ENCODE data around the gene TRPM3. TPM values are rescaled to one million over a fixed set of nuclear protein-coding genes. Genes with fewer than 3 reads are reported as not detected.

Gene TRPM3
- total RNA-seq, 1 donor from 2014 or later, result 0.25 TPM

DNA sequence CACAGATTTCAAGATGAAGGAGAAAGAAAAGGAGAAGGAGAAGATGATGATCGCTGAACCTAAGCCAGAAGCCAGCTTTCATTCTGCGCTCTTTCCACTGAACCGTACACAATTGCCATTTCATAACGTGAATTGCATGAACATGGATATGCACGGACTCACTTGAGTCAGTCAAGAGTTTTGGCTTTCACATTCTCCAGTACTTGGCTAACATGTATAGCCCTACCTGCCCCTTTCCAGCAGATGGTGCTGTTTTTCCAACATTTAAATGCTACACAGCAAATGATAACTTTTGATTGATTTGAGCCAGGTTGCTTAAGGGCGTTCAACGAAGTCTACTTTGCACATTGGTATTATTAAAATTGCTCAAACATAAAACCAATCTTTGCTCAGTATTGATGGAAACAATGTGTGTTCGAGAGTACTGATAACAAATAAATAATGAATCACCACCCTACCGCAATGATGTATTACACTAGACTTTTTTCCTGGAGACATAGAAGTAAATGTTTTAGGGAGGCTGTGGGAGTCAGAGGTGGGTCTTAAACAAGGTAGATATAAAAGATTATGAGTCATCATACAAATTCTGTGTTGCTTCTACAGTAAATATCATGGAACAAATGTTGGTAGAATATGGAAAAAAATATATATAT lies 196.4 kb downstream of the TRPM3 start:
- no peak for DNase-seq (ENCODE audit: extremely low spot score in 2 of 2)
- H3K9me3 ChIP-seq, result no peaks in the 10 kb centered on the region
- TF ChIP-seq, protein P1, sequence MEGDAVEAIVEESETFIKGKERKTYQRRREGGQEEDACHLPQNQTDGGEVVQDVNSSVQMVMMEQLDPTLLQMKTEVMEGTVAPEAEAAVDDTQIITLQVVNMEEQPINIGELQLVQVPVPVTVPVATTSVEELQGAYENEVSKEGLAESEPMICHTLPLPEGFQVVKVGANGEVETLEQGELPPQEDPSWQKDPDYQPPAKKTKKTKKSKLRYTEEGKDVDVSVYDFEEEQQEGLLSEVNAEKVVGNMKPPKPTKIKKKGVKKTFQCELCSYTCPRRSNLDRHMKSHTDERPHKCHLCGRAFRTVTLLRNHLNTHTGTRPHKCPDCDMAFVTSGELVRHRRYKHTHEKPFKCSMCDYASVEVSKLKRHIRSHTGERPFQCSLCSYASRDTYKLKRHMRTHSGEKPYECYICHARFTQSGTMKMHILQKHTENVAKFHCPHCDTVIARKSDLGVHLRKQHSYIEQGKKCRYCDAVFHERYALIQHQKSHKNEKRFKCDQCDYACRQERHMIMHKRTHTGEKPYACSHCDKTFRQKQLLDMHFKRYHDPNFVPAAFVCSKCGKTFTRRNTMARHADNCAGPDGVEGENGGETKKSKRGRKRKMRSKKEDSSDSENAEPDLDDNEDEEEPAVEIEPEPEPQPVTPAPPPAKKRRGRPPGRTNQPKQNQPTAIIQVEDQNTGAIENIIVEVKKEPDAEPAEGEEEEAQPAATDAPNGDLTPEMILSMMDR (IDR thresholded peaks at IDR 0.05), result peak in 1 of 3 experiments; percentile 36
- TF ChIP-seq POLR2AphosphoS5 (IDR thresholded peaks at IDR 0.05; ENCODE audit: insufficient read depth in 1 of 2, low read depth in 1 of 2) (no peak), POLR2A (IDR thresholded peaks at IDR 0.05) (no peak)
- intact Hi-C loops (cut with DNase I), result no loop called here
- no peak overlapping the region for H3K4me3 ChIP-seq
- no peaks in the 10 kb centered on the region for H3K36me3 ChIP-seq
- H3K4me1 ChIP-seq, result no peaks in the 10 kb centered on the region
- no peaks in the 10 kb centered on the region for H3K27me3 ChIP-seq
- no peak overlapping the region for H3K27ac ChIP-seq

DNA sequence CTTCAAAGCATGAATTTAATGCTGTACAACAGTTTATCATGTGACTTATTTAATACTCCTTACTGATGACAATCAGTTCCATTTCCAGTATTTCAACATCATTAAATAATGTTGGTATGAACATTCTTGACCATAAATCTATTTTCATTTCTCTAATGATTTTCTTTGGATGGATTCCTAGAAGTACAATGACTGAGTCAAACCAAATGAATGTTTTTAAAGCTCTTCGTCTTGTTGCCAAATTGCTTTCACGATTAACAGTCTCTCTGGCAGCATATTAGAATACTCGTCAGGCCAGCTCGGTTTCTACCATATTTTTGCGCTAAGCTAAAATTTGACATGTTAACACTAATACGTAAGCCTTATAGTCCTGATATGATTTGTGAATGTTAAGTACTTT lies 197.0 kb downstream of the TRPM3 start:
- TF ChIP-seq, protein P1 (IDR thresholded peaks at IDR 0.05), result no peak
- TF ChIP-seq POLR2AphosphoS5 (IDR thresholded peaks at IDR 0.05; ENCODE audit: insufficient read depth in 1 of 2, low read depth in 1 of 2) (no peak), POLR2A (IDR thresholded peaks at IDR 0.05) (no peak)
- Histone ChIP-seq H3K4me1 (no peaks in the 10 kb centered on the region), H3K4me3 (no peak overlapping the region), H3K36me3 (no peaks in the 10 kb centered on the region), H3K27me3 (no peaks in the 10 kb centered on the region), H3K9me3 (no peaks in the 10 kb centered on the region), H3K27ac (no peak overlapping the region)
- no peak for DNase-seq (ENCODE audit: extremely low spot score in 2 of 2)
- intact Hi-C loops (cut with DNase I), result no loop called here

DNA sequence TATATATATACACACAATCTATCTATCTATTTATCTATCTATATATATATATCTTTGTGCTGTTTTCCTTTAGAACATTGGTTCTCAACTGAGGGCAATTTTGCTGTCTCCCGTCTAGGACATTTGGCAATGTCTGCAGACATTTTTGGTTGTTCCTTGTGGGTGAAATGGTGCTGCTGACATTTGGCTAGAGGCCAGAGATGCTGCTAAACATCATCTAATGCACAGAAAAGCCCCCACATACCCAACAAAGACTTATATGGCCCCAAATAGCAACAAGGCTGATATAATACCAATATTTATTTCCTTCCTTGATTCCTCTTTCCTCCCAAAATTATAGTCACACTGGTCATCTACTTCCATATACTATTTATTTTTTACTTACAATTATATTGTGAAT lies 197.5 kb downstream of the TRPM3 start:
- Histone ChIP-seq H3K27me3 (no peaks in the 10 kb centered on the region), H3K36me3 (no peaks in the 10 kb centered on the region), H3K9me3 (no peaks in the 10 kb centered on the region), H3K4me1 (no peaks in the 10 kb centered on the region), H3K27ac (no peak overlapping the region), H3K4me3 (no peak overlapping the region)
- TF ChIP-seq, protein P1 (IDR thresholded peaks at IDR 0.05), result no peak
- TF ChIP-seq POLR2A (IDR thresholded peaks at IDR 0.05) (no peak), POLR2AphosphoS5 (IDR thresholded peaks at IDR 0.05; ENCODE audit: insufficient read depth in 1 of 2, low read depth in 1 of 2) (no peak)
- DNase-seq (ENCODE audit: extremely low spot score in 2 of 2), result no peak
- intact Hi-C loops (cut with DNase I), result no loop called here

DNA sequence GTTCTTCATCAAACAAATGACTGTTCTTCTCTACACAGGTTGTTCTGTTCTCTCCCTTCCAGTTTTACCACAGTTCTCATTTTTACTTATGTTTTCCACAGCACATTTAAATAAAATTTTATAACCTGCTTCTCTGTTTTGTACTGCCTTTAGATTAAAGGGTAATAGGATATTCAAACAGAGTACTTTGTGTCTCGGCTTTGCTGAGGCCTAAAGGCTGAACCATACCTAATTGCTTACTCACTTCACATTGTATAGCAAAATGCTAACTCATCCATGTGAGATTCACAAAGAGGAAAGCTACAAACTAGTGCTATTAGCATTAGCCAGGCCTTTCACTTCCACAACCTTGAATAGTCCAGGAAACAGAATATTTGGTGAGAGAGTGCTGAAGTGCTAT lies 200.3 kb downstream of the TRPM3 start:
- no peaks in the 10 kb centered on the region for H3K9me3 ChIP-seq
- H3K36me3 ChIP-seq, result no peaks in the 10 kb centered on the region
- no peak for DNase-seq (ENCODE audit: extremely low spot score in 2 of 2)
- H3K4me1 ChIP-seq, result no peaks in the 10 kb centered on the region
- no peak overlapping the region for H3K4me3 ChIP-seq
- H3K27ac ChIP-seq, result no peak overlapping the region
- TF ChIP-seq, protein P1 (IDR thresholded peaks at IDR 0.05), result no peak
- TF ChIP-seq POLR2A (IDR thresholded peaks at IDR 0.05), result no peak
- TF ChIP-seq POLR2AphosphoS5 (IDR thresholded peaks at IDR 0.05; ENCODE audit: insufficient read depth in 1 of 2, low read depth in 1 of 2), result no peak
- no peaks in the 10 kb centered on the region for H3K27me3 ChIP-seq
- intact Hi-C loops (cut with DNase I), result no loop called here

GRCh38 chr9:70917277-70917676 lies 204.1 kb downstream of the TRPM3 start:
- intact Hi-C loops (cut with DNase I), result no loop called here
- H3K27me3 ChIP-seq, result no peaks in the 10 kb centered on the region
- TF ChIP-seq, protein P1 (IDR thresholded peaks at IDR 0.05), result no peak
- TF ChIP-seq POLR2A (IDR thresholded peaks at IDR 0.05), result no peak
- no peak for TF ChIP-seq POLR2AphosphoS5 (IDR thresholded peaks at IDR 0.05; ENCODE audit: insufficient read depth in 1 of 2, low read depth in 1 of 2)
- H3K4me3 ChIP-seq, result no peak overlapping the region
- no peaks in the 10 kb centered on the region for H3K36me3 ChIP-seq
- H3K27ac ChIP-seq, result no peak overlapping the region
- no peaks in the 10 kb centered on the region for H3K4me1 ChIP-seq
- no peaks in the 10 kb centered on the region for H3K9me3 ChIP-seq
- no peak for DNase-seq (ENCODE audit: extremely low spot score in 2 of 2)

All from vagina (tissue), 2 donors.